RPMI7951 (cell line): ENCODE measurements around the gene CHST15. TPM values are rescaled to one million over a fixed set of nuclear protein-coding genes. Genes with fewer than 3 reads are reported as not detected.
"Not testable (repeated sequence)": the region's sequence is repeated elsewhere in the genome, so short reads cannot be mapped to it uniquely, and the experiment has no call there.

ENCODE experiments used
- DNase-seq: peaks from one replicate; pipeline ENCODE4 v3.0.0-alpha.2; 2012; ENCODE audit warnings: low read depth
- total RNA-seq: library from RNA; depleted of rRNA; stranded (reverse); fragments of >200 nt; shearing (Covaris generic); gene quantifications from 2 replicates; pipeline ENCODE4 v1.2.3, GENCODE V29; 2014

Gene CHST15
- total RNA-seq, 1 experiment from 2014 or later: 36.4 TPM

DNA sequence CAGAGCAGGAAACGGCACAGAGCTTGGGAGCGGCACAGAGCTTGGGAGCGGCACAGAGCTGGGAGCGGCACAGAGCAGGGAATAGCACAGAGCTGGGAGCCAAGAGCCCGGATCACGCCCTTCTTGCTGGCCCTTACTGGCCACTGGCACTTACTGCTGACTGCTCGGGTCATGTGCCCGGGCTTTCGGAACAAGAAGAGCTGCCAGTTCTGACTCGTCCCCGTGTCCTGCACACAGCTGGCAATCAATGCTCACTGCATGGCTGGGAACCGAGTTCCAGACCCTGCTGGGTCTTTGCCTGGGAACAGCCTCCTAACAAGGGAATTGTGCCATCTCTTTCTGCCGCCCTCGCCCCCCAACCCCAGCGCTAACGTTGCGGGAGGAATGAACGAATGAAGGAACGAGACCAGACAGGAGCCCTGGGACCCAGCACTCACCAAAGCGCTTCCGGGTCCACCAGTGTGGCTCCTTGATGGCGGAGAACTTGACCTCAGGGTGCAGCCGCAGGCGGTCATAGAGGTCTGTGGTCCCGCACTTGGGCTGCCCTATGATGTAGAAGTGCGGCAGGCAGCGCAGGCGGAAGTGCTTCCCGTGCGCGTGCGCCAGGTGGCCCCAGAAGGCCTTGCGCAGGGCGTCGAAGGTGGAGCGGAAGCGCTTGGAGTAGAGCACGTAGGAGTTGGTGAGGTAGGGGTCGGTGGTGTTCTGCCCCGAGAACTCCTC lies 49.1 kb downstream of the CHST15 start:
- no peak for DNase-seq

DNA sequence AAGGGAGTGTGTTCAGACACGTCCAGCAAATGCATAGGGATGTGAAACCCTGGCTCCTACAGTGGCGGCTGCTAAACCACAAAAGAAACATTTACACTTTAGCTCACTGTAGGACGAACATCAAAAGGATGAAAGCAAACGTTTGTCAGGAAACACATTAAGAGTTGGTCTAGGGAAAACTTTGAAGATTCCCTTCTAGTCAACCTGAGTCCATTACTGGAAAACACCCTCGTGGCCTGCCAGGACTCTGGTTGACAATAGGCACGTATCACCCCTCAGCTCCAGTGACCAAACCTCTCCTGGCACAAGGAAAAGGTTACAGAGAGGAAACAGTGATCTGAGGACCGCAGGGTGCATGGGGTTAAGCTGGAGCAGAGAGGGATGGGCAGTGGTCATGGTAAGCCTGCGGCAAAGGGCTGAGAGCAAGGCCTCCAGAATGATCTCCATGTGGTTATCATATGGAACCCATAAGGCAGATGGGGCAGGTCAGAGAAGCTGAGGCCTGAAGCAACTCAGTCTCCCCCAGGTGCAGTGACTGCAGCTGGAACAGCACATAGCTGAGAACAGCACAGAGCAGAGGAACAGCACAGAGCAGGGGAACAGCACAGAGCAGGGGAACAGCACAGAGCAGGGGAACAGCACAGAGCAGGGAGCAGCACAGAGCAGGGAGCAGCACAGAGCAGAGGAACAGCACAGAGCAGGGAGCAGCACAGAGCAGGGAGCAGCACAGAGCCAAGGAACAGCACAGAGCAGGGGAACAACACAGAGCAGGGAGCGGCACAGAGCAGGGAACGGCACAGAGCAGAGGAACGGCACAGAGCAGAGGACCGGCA lies 49.9 kb downstream of the CHST15 start:
- DNase-seq: peak; percentile 83

DNA sequence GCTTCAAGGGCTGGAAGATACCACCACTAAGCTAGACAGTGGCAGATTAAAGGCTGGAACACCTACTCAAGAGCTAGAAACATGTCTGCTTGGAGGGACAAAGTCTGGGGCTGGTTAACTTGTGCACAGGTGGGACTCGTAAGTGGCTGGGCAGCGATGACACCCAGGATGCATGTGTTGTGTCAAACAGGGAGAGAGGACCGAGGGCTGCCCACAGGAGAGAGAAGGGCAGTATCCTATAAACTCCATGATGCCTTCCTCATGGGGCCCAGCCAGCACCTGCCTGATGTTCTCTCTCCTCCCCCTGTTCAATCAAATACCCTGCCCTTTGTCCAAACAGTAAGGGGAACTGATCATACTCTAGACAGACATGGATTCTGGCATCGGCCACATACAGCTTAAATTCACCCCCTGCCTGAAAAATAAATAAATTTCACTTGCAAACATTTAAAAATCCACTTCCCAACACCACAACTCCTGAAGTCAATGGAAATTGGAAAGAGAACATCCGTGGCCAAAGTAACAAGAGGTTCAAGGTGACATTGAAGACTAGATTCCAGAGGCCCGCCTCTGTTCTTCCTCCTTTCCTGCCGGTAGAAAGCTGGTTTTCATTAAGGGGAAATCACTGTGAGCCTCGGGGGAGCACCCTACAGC lies 50.6 kb downstream of the CHST15 start:
- DNase-seq: no peak

DNA sequence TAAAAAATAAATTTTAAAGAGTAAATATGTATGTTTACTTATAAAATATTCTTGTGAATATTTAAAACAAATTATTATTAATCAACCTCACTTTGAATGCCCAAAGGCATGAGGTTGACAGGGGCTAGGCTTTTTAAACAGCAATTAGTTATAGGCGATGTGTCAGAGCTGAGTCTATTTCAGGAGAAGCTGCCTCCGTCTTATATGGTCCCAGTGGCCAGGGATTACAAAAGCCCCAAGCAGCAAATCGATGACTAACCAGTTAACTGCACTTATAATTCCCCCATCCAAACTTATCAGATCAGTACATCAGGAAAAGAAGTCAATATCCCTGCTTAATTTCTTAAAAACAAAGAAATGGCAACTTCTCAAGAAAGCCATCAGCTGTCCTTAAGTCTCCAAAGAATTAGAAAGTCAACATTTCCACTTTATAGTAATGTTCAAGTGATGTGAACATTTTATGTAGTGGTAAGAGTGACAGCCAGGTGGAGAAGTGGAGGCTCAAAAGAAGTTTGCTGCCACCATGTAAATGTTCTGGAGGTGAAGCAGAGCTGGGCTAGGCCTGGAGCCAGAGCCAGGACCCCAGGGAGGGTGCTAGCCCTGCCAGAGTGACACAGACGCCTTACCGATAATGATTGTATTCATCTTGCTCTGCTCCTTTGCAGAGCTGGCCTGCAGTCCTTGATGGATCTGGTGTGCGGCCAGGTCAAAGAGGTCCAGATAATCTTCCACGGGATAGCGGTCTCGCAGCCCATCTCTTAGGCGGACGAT lies 51.5 kb downstream of the CHST15 start:
- peak; percentile 58 for DNase-seq

DNA sequence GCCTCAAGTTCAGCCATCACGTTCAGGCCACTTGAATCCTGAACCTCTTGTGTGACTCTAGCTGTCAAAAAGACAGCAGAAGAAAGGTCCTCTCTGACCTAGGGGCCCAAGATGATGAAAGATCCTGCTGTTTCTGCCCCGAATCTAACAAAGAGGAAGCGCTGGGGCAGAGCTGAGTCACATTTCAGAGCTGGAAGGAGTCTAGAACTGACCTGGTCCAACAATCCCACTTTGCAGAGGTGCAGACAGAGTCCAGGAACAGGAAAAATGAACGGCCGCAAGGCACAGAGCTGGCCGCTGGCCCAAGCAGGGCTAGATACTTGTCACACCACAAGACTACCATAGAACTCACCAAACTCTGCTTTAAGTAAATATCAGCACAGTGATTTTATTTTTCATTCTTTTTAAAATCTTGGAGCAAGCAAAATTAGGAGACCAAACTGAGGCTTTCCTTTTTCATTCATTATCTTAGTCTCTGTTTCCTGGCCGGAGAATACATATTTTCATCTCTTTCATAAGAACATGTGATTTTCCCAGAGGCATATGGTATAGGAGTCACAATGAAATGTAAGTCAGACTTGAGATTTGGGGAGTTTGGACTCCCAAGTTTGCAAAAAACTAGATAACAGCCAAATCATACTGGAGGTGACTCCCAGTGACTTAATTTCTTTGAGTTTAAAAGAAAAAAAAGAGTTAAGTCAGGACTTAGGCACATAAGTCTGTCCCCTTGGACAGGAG lies 52.8 kb downstream of the CHST15 start:
- no peak for DNase-seq

DNA sequence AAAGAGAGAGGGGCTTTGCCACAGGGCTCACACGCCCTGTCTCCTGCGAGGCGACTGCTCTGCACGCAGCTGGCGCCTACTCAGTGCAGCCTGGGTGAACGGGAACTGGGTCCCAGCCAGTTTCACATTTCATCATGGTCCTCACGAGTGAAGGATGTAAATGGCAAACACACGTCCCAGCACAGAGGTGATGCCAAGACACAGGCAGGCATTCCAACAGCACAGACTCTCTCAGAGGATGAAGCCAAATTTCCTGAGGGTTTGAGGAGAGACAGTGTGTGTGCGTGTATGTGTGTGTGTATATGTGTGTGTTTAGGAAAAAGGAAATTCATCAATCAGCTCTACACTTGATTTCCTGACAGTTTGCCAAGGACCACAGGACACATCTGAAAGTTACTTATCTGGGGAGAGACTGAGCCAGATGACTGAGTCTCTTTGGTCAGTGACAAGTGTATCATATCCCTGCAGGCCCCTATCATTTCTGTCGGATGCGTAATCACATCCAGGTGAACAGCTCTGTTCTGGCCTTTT lies 53.9 kb downstream of the CHST15 start:
- no peak for DNase-seq

DNA sequence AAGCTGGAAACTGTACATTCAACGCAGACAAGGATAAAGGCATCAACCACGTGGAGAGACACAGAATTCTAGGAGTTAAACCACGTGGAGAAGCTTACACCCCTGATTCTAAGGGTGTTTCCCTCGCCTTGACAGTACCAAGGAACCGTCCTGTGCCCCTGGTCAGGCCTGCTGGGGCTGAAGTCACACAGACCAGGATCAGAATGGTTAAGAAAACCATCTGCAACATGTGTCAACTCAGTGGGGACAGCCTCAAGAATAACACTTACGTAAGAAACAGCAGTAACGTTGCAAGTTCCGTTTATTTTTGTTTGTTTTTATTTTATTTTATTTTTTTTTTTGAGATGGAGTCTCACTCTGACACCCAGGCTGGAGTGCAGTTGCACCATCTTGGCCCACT lies 55.6 kb downstream of the CHST15 start:
- no peak for DNase-seq

DNA sequence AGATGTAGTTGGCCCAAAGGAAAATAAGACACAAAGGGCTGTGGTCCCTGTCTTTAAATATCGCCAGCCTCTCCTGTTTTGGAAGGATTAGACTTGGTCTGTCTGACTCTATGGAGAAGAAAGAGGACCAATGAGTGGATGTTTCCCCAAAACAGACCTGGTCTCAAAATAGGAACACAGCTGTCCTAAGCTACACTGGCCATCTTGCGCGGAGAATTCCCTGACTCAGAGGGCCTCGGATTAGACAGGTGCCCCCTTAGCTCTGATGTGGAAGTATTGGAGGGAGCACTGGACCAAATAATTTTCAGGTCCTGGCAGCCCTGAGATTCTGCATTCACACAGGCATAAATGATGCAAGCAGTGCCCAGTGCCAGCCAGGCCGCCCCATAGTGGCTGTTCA lies 56.1 kb downstream of the CHST15 start:
- no peak for DNase-seq

DNA sequence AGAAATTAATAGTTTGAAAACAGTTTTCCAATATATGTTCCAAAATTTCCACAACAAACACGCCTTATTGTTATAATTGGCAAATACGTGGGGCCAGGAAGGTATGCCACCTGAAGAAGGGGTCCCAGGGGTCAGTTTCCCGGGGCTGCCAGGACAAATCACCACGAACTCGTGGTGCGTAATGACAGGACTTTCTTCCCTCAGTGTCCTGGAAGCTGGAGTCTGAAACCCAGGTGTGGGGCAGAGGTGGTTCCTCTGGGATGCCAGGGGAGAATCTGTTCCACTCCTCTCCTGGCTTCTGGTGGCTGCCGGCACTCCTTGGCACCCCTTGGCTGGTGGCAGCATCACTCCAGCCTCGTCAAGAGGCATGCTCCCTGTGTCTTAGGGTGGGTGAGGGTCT lies 56.7 kb downstream of the CHST15 start:
- DNase-seq: no peak

DNA sequence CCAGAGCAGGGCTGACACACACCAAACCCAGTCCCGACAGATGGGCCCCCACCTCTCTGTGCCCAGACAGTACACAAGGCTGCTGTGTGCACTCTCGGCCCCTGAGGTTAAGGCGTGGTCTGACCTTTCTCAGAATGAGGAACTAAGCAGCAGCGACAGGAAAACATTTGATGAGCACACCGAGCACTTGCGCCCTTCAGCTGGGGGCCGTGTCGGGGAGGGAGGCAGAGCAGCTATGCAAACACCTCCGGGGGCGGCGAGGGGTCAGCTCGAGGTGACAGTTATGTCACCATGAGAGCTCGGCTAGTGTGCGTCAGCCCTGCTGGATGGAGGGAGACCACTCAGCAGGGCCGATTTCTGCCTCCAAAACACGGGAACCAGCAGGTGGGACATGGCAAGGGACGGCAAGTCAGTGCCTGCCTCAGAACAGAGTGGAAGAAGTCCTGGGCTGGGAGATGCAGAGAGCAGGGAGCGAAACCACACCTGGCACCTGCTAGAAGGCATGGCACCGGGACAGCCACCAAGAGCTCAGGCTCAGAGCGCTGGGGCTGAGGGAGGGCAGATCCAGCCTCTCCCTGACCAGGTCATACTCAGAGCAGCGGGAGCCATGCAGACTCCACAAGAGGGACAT lies 57.4 kb downstream of the CHST15 start:
- no peak for DNase-seq

DNA sequence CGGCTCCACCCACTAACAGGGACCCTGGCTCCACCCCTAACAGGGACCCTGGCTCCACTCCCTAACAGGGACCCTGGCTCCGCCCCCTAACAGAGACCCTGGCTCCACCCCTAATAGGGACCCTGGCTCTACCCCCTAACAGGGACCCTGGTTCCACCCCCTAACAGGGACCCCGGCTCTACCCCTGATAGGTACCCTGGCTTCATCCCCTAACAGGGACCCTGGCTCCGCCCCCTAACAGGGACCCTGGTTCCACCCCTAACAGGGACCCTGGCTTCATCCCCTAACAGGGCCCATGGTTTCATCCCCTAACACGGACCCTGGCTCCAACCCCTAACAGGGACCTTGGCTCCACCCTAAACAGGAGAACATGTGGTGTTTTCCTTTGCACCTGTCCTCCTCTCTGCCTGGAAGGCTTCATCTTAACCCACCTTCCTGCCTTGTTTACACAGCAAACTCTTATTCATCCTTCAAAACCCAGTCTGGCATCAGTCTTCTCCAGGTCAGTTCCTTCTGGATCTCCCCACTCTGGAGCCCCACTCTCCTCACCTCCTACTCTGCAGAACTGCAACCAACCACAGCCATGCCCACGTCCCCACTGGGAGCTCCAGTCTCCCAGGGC lies 58.0 kb downstream of the CHST15 start:
- no peak for DNase-seq

DNA sequence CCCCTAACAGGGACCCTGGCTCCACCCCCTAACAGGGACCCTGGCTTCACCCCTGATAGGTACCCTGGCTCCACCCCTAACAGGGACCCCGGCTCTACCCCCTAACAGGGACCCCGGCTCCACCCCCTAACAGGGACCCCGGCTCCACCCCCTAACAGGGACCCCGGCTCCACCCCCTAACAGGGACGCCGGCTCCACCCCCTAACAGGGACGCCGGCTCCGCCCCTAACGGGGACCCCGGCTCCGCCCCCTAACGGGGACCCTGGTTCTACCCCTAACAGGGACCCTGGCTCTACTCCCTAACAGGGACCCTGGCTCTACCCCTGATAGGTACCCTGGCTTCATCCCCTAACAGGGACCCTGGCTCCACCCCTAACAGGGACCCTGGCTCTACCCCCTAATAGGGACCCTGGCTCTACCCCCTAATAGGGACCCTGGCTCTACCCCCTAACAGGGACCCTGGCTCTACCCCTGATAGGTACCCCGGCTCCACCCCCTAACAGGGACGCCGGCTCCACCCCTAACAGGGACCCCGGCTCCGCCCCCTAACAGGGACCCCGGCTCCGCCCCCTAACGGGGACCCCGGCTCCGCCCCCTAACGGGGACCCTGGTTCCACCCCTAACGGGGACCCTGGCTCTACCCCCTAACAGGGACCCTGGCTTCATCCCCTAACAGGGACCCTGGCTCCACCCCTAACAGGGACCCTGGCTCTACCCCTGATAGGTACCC lies 58.7 kb downstream of the CHST15 start:
- DNase-seq: not testable (repeated sequence)

DNA sequence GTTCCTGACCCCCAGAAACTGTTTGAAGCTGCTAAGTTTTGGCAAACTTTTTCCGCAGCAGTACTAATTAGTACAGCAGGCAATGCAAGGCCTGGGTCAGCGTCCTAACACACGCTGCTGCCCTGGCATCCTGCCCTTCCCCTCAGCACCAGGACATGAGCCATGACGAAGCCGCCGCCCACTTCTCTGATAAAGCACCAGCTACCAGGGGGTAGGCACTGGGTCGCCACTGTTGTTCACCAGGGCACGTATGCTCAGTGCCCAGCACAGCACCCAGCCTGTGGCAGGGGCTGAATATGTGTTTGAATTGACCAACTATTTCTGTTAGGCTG lies 59.5 kb downstream of the CHST15 start:
- DNase-seq: peak; percentile 64

DNA sequence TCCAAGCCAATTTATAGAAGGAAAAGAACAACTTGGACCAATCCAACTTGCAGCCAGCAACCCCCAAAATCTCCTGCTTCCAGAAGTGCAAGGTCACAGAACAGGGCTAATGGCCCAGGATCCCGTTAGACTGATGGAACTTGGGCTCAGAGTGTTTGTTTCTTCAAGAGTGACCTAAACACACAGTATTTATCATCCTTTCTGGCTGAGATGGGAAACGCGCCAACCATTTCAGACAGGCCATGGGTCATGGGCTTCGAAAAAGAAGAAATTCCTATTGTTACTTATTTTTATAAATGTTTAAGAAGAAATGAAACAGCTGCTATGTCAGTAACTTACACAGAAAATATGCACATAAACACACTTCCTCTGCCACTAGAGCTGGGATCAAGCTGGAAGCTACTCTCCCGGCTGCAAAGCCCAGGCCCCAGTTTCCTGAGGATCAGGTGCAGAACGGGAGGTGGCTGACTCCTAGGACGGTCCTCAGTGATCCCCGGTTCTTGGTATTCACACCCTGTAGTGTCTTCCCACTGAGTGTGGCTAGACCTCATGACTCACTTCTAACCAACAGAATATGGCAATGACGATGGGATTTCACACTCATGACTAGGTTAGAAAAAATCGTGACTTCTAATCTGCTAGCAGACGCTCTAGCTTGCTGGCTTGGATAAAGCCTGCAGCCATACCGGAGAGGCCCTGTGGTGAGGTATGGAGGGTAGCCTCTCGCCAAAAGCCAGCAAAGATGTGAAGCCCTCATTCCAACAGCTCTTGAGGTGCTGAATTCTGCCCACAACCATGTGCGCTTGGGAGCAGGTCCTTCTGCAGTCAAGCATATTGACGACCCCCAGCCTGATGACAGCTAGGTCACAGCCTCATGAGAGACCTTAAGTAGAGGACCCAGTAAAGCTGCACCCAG lies 60.2 kb downstream of the CHST15 start:
- peak; percentile 92 for DNase-seq

DNA sequence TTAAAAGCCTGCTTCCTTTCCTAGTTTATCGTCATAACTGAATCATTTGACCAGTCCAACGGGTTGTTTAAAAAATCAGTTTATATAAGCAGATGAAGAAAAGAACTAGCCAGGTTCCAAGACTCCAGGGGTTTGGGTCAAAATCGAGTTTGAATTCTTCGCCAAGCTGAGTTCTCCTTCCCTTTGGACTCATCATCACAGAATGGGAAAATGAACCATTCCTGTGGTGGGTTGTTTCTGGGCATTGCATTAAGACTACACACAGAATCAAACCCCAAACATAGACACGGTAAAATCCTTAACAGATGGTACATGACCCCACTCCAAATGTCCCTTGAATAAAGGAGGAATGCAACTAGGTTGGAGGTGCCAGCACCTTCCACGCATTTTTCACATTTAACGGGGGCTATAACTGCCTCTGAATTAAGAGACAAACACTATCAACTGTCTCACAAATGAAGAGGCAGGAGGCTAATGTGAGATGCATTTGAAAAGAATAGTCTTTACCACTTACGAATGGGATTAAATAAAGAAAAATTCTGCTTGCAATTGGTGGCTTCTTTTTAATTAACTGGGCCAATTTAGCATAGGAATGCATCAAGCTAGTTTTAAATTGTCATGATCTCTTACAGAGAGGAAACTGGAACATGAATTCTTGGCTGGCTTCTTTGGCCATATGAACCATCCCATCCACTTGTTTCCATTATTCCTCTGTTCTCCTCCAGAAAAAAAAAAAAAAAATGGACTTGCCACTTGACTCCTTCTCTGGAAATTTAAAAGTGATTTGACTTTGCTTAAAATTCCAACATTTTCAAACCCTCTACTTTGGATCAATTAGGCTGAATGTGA lies 61.1 kb downstream of the CHST15 start:
- DNase-seq: no peak

DNA sequence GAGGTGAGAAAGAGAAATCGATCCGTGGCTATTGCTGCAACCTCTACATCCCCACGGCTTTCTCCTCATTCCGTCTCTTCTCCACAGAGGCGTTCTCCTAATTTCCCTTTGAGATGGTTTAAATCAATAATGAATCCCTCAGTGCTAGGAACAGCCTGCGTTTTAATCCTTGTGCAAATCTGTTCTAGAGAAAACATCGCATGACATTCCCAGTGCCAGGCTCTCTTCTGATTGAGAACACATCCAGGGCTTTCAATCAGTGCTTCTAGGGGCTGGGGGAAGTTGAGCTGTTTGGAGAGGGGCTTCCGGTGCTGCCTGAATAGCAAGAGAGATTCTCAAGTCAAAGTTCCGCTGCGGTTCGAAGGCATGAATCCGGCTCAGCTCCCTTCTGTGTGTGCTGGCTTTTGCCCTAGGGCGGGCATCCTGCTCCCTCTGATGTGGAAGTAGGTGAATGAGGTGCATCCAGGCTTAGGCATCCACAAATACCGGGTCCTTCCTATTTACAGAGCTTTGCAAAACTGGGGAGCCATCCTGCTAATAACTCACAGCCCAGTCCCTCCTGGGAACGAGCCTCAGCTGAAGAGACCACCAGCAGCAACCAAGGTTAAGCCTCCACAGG lies 62.8 kb downstream of the CHST15 start:
- no peak for DNase-seq

DNA sequence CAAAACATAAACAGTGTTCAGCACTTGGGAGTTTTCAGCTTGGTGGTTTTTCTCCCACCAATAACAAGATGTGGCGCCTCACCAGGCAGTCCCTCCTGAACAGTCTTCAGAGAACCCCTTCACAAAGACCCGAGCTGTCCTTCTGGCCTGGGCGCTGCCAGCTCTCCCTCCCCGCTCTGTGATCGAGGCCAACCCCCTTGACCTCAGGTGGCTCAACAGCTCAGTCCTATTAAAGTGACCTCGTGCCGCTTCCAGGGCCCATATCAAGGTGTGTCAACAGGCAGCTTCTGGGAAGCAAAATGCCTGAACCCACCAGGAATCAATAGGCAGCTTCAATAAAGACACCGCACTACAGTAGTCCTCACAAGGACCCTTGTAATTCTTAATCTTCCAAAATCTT lies 63.3 kb downstream of the CHST15 start:
- no peak for DNase-seq
